CD1c-positive myeloid dendritic cell (primary cell): ENCODE data around the gene CAGE1.
"Not testable (repeated sequence)": the region's sequence is repeated elsewhere in the genome, so short reads cannot be mapped to it uniquely, and the experiment has no call there.

Experiments used
- DNase-seq: peaks from one replicate; pipeline ENCODE4 v3.0.0-alpha.2; 2016; ENCODE audit errors: extremely low spot score

The CAGE1 gene

GRCh38 chr6:7409740-7410139, 20.2 kb upstream of the CAGE1 start:
- no peak for DNase-seq

GRCh38 chr6:7406743-7407142, 17.2 kb upstream of the CAGE1 start:
- DNase-seq, result no peak

DNA sequence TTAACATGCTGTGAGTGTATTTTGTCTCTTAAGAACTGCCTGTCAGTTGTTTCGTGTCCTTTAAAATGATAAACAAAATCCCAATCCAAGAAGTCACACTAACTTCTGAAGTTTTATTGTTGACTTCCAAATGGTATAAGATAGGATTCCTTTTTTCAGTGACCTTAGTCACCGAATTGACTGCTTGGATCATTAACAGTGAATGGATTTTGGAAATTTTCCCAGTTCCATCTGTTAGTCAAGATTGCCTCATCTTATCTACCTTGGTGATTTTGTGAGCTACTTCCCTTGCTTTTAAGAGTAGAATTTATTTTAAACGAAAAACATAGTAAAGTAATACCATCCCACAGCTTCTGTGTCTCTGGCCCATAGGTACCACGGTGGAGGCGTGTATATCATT, 15.0 kb upstream of the CAGE1 start:
- no peak for DNase-seq

- peak; percentile 45 for DNase-seq
These were observed 13.2 kb upstream of the CAGE1 start for GRCh38 chr6:7402716-7403115.

DNA sequence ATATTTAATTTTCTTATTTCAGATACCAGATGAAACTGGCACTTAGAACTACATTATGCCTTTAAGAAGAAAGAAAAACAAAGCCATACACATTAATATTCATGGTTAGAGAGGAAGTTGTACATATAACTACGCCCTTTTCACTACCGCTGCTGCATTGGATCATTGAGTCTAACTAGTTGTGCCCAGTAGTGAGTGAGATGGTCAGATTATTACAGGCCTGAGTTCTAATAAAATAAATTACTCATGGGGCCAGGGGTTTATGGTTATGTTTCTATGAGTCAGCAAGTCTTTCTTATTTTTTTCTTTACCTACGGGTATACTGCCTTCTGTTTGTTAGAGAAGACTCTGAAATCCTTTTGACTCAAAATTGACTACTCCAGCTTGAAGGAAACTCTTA, 11.5 kb upstream of the CAGE1 start:
- DNase-seq, result no peak

DNA sequence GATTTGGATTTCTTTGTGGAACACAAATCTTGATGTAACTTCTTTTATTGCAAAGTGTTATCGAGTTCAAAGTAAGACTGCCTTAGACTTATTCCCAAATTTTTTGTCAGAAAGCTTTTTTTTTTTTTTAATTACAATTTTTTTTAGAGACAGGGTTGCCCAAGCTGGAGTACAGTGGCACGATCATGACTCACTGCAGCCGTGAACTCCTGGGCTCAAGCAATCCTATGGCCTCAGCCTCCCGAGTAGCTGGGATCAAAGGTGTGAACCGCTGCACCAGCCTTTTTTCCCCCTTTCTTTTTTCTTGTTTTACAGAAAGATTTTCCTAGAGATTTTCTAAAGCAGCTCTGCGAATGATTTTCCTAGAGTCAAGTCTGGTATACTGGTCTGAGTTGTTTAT, 2.9 kb upstream of the CAGE1 start:
- DNase-seq, result no peak

GRCh38 chr6:7391151-7391550, 1.6 kb upstream of the CAGE1 start:
- peak; percentile 39 for DNase-seq

GRCh38 chr6:7390226-7390878, 810 bp upstream of the CAGE1 start:
- no peak for DNase-seq

GRCh38 chr6:7389162-7389450, 436 bp downstream of the CAGE1 start:
- DNase-seq, result no peak

- DNase-seq, result no peak
These were observed 8.4 kb downstream of the CAGE1 start for GRCh38 chr6:7381092-7381491.

GRCh38 chr6:7378740-7379139, 10.8 kb downstream of the CAGE1 start:
- DNase-seq, result no peak

GRCh38 chr6:7377961-7378360, 11.6 kb downstream of the CAGE1 start:
- no peak for DNase-seq

GRCh38 chr6:7373739-7374138, 15.8 kb downstream of the CAGE1 start:
- DNase-seq, result no peak

DNA sequence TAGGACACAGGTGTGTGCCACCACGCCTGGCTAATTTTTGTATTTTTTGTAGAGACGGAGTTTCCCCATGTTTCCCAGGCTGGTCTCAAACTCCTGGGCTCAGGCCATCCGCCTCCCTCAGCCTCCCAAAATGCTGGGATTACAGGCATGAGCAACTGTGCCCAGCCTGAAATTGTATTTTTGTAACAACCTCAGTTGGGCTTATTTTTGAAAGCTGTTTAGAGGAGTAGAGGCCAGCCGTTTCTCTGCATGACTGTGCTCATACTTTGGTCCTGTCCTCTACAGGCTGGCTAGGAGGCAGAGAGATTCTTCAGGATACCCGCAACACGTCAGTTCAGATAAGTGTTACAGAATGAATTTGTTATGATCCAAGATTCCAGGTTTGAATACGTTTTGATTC, 22.1 kb downstream of the CAGE1 start:
- no peak for DNase-seq

DNA sequence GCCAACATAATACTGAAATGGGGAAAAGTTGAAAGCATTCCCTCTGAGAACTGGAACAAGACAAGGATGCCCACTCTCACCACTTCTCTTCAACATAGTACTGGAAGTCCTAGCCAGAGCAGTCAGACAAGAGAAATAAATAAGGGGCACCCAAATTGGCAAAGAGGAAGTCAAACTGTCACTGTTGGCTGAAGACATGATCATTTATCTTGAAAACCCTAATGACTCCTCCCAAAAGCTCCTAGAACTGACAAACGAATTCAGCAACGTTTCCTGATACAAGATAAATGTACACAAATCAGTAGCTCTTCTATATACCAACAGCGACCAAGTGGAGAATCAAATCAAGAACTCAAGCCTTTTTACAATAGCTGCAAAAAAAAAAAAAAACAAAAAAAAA, 37.6 kb downstream of the CAGE1 start:
- not testable (repeated sequence) for DNase-seq

DNA sequence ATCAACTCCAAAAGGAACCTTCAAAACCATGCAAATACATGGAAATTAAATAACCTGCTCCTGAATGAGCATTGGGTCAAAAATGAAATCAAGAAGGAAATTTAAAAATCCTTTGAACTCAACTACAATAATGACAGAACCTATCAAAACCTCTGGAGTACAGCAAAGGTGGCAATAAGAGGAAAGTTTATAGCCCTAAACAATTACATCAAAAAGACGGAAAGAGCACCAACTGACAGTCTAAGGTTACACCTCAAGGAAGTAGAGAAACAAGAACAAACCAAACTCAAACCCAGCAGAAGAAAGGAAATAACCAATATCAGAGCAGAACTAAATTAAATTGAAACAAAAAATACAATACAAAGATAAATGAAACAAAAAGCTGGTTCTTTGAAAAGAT, 39.0 kb downstream of the CAGE1 start:
- not testable (repeated sequence) for DNase-seq

DNA sequence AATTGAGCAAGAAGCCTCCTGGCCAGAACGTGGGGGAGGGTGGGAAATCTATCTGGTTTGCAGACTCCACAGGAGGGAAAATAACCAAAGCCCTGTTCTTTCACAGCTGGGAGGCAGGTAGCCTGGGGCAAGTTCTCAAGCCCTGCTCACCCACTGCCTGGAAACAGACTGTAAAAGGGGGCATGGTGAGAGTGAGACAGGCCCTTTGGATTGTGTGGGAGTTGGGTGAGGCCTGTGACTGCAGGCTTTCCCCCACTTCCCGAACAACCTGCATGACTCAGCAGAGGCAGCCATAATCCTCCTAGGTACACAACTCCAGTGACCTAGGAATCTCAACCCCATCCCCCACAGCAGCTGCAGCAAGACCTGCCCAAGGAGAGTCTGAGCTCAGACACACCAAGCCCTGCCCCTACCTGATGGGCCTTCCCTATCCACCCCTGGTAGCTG, 42.0 kb downstream of the CAGE1 start:
- not testable (repeated sequence) for DNase-seq

DNA sequence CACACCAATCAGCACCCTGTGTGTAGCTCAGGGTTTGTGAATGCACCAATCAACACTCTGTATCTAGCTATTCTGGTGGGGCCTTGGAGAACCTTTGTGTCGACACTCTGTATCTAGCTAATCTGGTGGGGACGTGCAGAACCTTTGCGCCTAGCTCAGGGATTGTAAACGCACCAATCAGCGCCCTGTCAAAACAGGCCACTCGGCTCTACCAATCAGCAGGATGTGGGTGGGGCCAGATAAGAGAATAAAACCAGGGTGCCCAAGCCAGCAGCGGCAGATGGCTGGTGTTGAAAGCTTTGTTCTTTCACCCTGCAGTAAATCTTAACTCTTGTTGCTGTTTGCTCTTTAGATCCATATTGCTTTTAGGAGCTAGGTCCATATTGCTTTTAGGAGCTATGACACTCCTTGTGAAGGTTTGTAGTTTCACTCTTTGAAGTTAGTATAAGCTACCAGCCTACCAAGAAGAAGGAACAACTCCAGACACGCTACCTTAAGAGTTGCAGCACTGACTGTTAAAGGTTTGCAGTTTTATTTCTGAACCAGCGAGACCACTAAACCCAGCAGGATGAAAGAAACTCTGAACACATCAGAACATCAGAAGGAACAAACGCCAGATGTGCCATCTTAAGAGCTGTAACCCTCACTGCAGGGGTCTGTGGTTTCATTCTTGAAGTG, 44.6 kb downstream of the CAGE1 start:
- DNase-seq, result not testable (repeated sequence)

GRCh38 chr6:7343546-7344475, 45.7 kb downstream of the CAGE1 start:
- DNase-seq, result no peak

DNA sequence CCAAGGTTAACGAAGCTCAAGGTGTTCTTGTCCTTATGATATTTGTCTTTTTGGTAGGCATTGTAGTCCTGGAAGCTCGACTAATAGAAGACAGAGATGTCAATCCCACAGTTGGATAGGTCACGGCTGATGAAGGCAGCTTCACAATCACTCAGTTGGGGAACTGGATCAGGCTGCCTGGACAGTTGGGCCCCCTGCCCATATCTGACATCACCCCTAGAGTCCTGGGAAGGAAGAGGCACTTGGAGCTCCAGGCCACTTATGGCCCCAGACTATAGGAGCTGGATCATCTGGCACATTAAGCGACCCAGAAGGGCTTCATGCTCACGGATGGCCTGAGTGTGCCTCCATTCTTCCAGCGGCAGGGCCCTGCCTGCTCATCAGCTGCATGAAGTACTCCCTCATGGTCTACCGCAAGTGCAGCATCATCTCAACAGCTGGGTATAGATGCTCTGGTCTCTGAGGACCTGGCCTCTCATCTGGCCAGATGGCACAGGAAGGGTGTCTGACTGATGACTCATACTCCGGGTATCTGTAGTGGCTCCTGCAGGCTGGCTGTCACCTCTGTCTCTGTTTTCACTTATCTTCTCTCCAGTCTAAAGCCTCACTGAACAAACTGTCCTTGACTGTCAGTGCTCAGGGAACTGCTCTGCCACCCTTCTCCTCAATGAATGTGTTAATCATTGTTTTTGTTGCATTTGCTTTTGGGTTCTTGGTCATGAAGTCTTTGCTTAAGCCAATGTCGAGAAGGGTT, 47.4 kb downstream of the CAGE1 start:
- DNase-seq, result no peak

GRCh38 chr6:7341271-7341670, 48.3 kb downstream of the CAGE1 start:
- DNase-seq, result no peak
